Activated naive CD4-positive, alpha-beta T cell treated with anti-CD3 and anti-CD28 coated beads for 36 hours (primary cell): Measurements from ENCODE around the gene CST7. TPM values are rescaled to one million over a fixed set of nuclear protein-coding genes. Genes with fewer than 3 reads are reported as not detected.

Source experiments
- CTCF ChIA-PET: fragments of 350-600 bp; sonication (Branson Sonifier 250); formaldehyde crosslinking; loops from one replicate; lab custom pipeline; 2021; ENCODE audit warnings: antibody characterized with exemption; lab: Charles Lee
- DNase-seq: peaks from one replicate; pipeline ENCODE4 v3.0.0-alpha.2; 2020
- H3K27ac Mint-ChIP-seq: one replicate; pipeline ENCODE4 v1.8.0; 2021; ENCODE audit warnings: mild to moderate bottlenecking, mixed read lengths
- H3K27me3 Mint-ChIP-seq: one replicate; pipeline ENCODE4 v1.8.0; 2021; ENCODE audit warnings: low read depth, mixed read lengths
- H3K36me3 Mint-ChIP-seq: one replicate; pipeline ENCODE4 v1.8.0; 2021; ENCODE audit warnings: low read depth, mixed read lengths
- H3K4me1 Mint-ChIP-seq: one replicate; pipeline ENCODE4 v1.8.0; 2021; ENCODE audit warnings: low read depth, mixed read lengths
- H3K4me3 Mint-ChIP-seq: one replicate; pipeline ENCODE4 v1.8.0; 2021; ENCODE audit warnings: mild to moderate bottlenecking, moderate library complexity, mixed read lengths
- H3K9me3 Mint-ChIP-seq: one replicate; pipeline ENCODE4 v1.8.0; 2021; ENCODE audit warnings: mixed read lengths
- intact Hi-C: fragments of 100-400 bp; cut with micrococcal nuclease; formaldehyde crosslinking; loops from one replicate; pipeline ENCODE4 v1.15.1; 2023
- total RNA-seq, 2 experiments: library from RNA; stranded (reverse); gene quantifications; one replicate each; pipeline ENCODE4 v1.2.3, GENCODE V29; 2021

The CST7 gene
- total RNA-seq, 2 experiments from 2014 or later, result 37.8 to 43.1 TPM

GRCh38 chr20:24986436-24987015 lies 37.5 kb downstream of the CST7 start:
- Mint-ChIP-seq H3K27me3 (no peaks in the 10 kb centered on the region), H3K36me3 (peaks cover 34% of the 10 kb centered on the region), H3K4me3 (no peak overlapping the region), H3K4me1 (peaks cover 62% of the 10 kb centered on the region), H3K9me3 (no peaks in the 10 kb centered on the region), H3K27ac (no peak overlapping the region)
- DNase-seq, result no peak
- intact Hi-C loops, result no loop called here
- CTCF ChIA-PET, result interaction anchor here (1.1 to 1.2 kb wide), 2 partner anchors 9 to 192 kb away, joined by 3 to 4 read pairs; no protein-coding TSS in a partner anchor

- Mint-ChIP-seq H3K27me3 (no peaks in the 10 kb centered on the region), H3K4me1 (peaks cover 62% of the 10 kb centered on the region), H3K4me3 (no peak overlapping the region), H3K36me3 (peaks cover 29% of the 10 kb centered on the region), H3K27ac (no peak overlapping the region), H3K9me3 (no peaks in the 10 kb centered on the region)
- intact Hi-C loops, result no loop called here
- peak; percentile 33 for DNase-seq
- CTCF ChIA-PET, result interaction anchor here (1.1 kb wide), 1 partner anchor 191 kb away, joined by 3 read pairs; no protein-coding TSS in a partner anchor
Measured at GRCh38 chr20:24987244-24987643, 38.2 kb downstream of the CST7 start.

GRCh38 chr20:24987873-24988835 lies 39.1 kb downstream of the CST7 start:
- no peak overlapping the region for H3K4me3 Mint-ChIP-seq
- peaks cover 60% of the 10 kb centered on the region for H3K4me1 Mint-ChIP-seq
- H3K27ac Mint-ChIP-seq, result no peak overlapping the region
- H3K27me3 Mint-ChIP-seq, result no peaks in the 10 kb centered on the region
- H3K9me3 Mint-ChIP-seq, result no peaks in the 10 kb centered on the region
- peaks cover 22% of the 10 kb centered on the region for H3K36me3 Mint-ChIP-seq
- intact Hi-C loops, result no loop called here
- CTCF ChIA-PET, result interaction anchor here (0.7 kb wide), 1 partner anchor 74 kb away, joined by 3 read pairs; no protein-coding TSS in a partner anchor
- no peak for DNase-seq

- DNase-seq, result no peak
- Mint-ChIP-seq H3K27me3 (no peaks in the 10 kb centered on the region), H3K36me3 (peaks cover 16% of the 10 kb centered on the region), H3K4me3 (no peak overlapping the region), H3K9me3 (no peaks in the 10 kb centered on the region), H3K4me1 (peaks cover 69% of the 10 kb centered on the region), H3K27ac (no peak overlapping the region)
- intact Hi-C loops, result no loop called here
- CTCF ChIA-PET, result no interaction called here
Measured at GRCh38 chr20:24989162-24989561, 40.1 kb downstream of the CST7 start.

- no peak overlapping the region for H3K27ac Mint-ChIP-seq
- no peaks in the 10 kb centered on the region for H3K9me3 Mint-ChIP-seq
- H3K36me3 Mint-ChIP-seq, result peaks cover 14% of the 10 kb centered on the region
- peak overlapping the region; percentile 89 for H3K4me3 Mint-ChIP-seq
- intact Hi-C loops, result loop anchor here (5.0 kb wide), 1 partner anchor 631 kb away; the partner anchor contains the start of gene NANP
- CTCF ChIA-PET, result interaction anchor here (1.1 kb wide), 1 partner anchor 61 kb away, joined by 4 read pairs; no protein-coding TSS in a partner anchor
- H3K4me1 Mint-ChIP-seq, result peaks cover 72% of the 10 kb centered on the region
- DNase-seq, result no peak
- no peaks in the 10 kb centered on the region for H3K27me3 Mint-ChIP-seq
Measured at GRCh38 chr20:24990810-24991252, 41.8 kb downstream of the CST7 start.

GRCh38 chr20:24991897-24992486 lies 42.9 kb downstream of the CST7 start:
- Mint-ChIP-seq H3K36me3 (peaks cover 11% of the 10 kb centered on the region), H3K27me3 (no peaks in the 10 kb centered on the region), H3K9me3 (no peaks in the 10 kb centered on the region), H3K27ac (peak overlapping the region; percentile 90), H3K4me1 (peaks cover 63% of the 10 kb centered on the region), H3K4me3 (peak overlapping the region; percentile 89)
- CTCF ChIA-PET, result interaction anchor here (8.0 kb wide), 1 partner anchor 188 kb away, joined by 53 read pairs; no protein-coding TSS in a partner anchor
- intact Hi-C loops, result loop anchor here (1.0 to 5.0 kb wide), 11 partner anchors 43 to 704 kb away; partner anchors contain the start of genes ABHD12, CST7, GINS1 and NANP
- DNase-seq, result peak; percentile 15

- Mint-ChIP-seq H3K9me3 (no peaks in the 10 kb centered on the region), H3K27me3 (no peaks in the 10 kb centered on the region), H3K4me3 (peak within 1 kb of the TSS; percentile 89), H3K36me3 (peaks cover 7% of the 10 kb centered on the region), H3K4me1 (peaks cover 57% of the 10 kb centered on the region), H3K27ac (peak within 1 kb of the TSS; percentile 90)
- peak; percentile 97 for DNase-seq
- CTCF ChIA-PET, result interaction anchor here (1.0 to 8.0 kb wide), 9 partner anchors 12 to 579 kb away, joined by 3 to 105 read pairs (median 14); no protein-coding TSS in a partner anchor
- intact Hi-C loops, result loop anchor here (1.0 to 5.0 kb wide), 12 partner anchors 43 to 704 kb away; partner anchors contain the start of genes ABHD12, CST7, GINS1 and NANP
Measured at GRCh38 chr20:24992487-24993205, 43.6 kb downstream of the CST7 start, which contains the start of gene APMAP. Gene APMAP, minus strand, starts transcription at chr20:24992751. Its CDS starts 63 bp downstream, at chr20:24992688.

GRCh38 chr20:24993337-24994185 lies 44.5 kb downstream of the CST7 start:
- H3K27me3 Mint-ChIP-seq, result no peaks in the 10 kb centered on the region
- CTCF ChIA-PET, result interaction anchor here (0.6 to 8.0 kb wide), 25 partner anchors 11 to 578 kb away, joined by 3 to 105 read pairs (median 5); partner anchors contain the start of genes ACSS1, ENTPD6 and PYGB
- H3K36me3 Mint-ChIP-seq, result peaks cover 6% of the 10 kb centered on the region
- H3K9me3 Mint-ChIP-seq, result no peaks in the 10 kb centered on the region
- peaks cover 47% of the 10 kb centered on the region for H3K4me1 Mint-ChIP-seq
- DNase-seq, result no peak
- intact Hi-C loops, result loop anchor here (1.0 to 5.0 kb wide), 5 partner anchors 43 to 629 kb away; partner anchors contain the start of genes ABHD12, GINS1 and NANP
- peak overlapping the region; percentile 89 for H3K4me3 Mint-ChIP-seq
- peak overlapping the region; percentile 90 for H3K27ac Mint-ChIP-seq

- intact Hi-C loops, result loop anchor here (2.0 to 5.0 kb wide), 2 partner anchors 303 to 628 kb away; partner anchors contain the start of gene NANP
- Mint-ChIP-seq H3K4me3 (peak overlapping the region; percentile 13), H3K9me3 (no peaks in the 10 kb centered on the region), H3K27me3 (no peaks in the 10 kb centered on the region), H3K27ac (peak overlapping the region; percentile 17), H3K4me1 (peaks cover 43% of the 10 kb centered on the region), H3K36me3 (peaks cover 3% of the 10 kb centered on the region)
- DNase-seq, result no peak
- CTCF ChIA-PET, result interaction anchor here (0.6 to 8.0 kb wide), 27 partner anchors 11 to 577 kb away, joined by 3 to 105 read pairs (median 5); partner anchors contain the start of genes ACSS1, ENTPD6 and PYGB
Measured at GRCh38 chr20:24994186-24994465, 45.1 kb downstream of the CST7 start.
